Measurements from ENCODE around the gene RTTN.

GRCh38 chr18:70181725-70182124 is 23.8 kb downstream of the RTTN start:
- TF ChIP-seq CTCF (conservative IDR thresholded peaks at IDR 0.05; ENCODE audit: low read depth, low read length): no peak
- TF ChIP-seq BHLHE40 (IDR thresholded peaks at IDR 0.05; ENCODE audit: low read depth, low read length): no peak
- TF ChIP-seq ELK1 (IDR thresholded peaks at IDR 0.05; ENCODE audit: borderline replicate concordance, low read depth, low read length): no peak
- no peak for TF ChIP-seq RFX5 (IDR thresholded peaks at IDR 0.05; ENCODE audit: low read depth, low read length)
- TF ChIP-seq MXI1 (IDR thresholded peaks at IDR 0.05; ENCODE audit: borderline replicate concordance, low read depth, low read length): no peak
- TF ChIP-seq POLR2A (IDR thresholded peaks at IDR 0.05; ENCODE audit: low read depth, low read length): no peak
- TF ChIP-seq NFE2L2 (IDR thresholded peaks at IDR 0.05; ENCODE audit: low read depth, low read length): no peak
- no peak for TF ChIP-seq SMC3 (IDR thresholded peaks at IDR 0.05; ENCODE audit: low read depth, low read length)
- TF ChIP-seq USF2 (IDR thresholded peaks at IDR 0.05; ENCODE audit: low read depth, low read length): no peak
- no peak for TF ChIP-seq FOS (IDR thresholded peaks at IDR 0.05; ENCODE audit: low read depth, low read length)
- no peak for TF ChIP-seq RAD21 (IDR thresholded peaks at IDR 0.05; ENCODE audit: low read length)
